ENCODE measurements around the gene NEK11. TPM values are rescaled to one million over a fixed set of nuclear protein-coding genes. Genes with fewer than 3 reads are reported as not detected.

NEK11 gene
- total and polyA plus RNA-seq, 9 of the 15 experiments (the other 6 are each of a cell fraction or from before 2014, with no cell fraction given) = 0.28 to 1.5 (median 0.87) TPM

DNA sequence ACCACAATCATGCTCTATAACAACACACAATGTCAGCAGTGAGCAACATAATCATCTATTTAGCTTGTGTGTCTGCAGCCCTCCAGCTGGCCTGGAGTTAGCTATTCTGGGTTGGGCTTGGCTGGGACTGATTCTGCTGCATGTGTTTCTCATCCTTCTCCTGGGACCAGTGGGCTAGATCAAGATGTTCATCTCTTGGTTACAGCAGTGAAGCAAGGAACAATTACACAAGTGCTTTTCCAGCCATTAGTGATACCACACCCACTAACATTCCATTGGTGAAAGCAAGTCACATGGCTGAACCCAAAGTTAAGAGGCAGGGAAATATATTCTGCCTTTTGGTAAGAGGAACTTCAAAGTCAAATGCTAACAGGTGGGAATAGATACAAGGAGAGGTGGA is 369.5 kb downstream of the NEK11 start:
- no peak for TF ChIP-seq MED1 (CRISPR knock-in tag; IDR thresholded peaks at IDR 0.05; ENCODE audit: borderline replicate concordance)
- no peak for TF ChIP-seq RBM17 (IDR thresholded peaks at IDR 0.05; ENCODE audit: borderline replicate concordance, low read depth, low read length)
- peak; percentile 26 for TF ChIP-seq RBM25 (IDR thresholded peaks at IDR 0.05; ENCODE audit: low read depth, low read length, severe bottlenecking)
- TF ChIP-seq NFYB (IDR thresholded peaks at IDR 0.05; ENCODE audit: extremely low read depth, insufficient read length) = peak; percentile 74
- 0 out of 2 replicates have a peak, but pooled peaks have one; percentile 49 for TF ChIP-seq RAD51 (IDR thresholded peaks at IDR 0.05; ENCODE audit: borderline replicate concordance, low read depth)
- TF ChIP-seq, protein P1, sequence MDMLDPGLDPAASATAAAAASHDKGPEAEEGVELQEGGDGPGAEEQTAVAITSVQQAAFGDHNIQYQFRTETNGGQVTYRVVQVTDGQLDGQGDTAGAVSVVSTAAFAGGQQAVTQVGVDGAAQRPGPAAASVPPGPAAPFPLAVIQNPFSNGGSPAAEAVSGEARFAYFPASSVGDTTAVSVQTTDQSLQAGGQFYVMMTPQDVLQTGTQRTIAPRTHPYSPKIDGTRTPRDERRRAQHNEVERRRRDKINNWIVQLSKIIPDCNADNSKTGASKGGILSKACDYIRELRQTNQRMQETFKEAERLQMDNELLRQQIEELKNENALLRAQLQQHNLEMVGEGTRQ (CRISPR knock-in tag; IDR thresholded peaks at IDR 0.05) = peak; percentile 65
- TF ChIP-seq GABPA (tag; conservative IDR thresholded peaks at IDR 0.05; ENCODE audit: low read depth) = no peak
- TF ChIP-seq ZNF780A (CRISPR knock-in tag; IDR thresholded peaks at IDR 0.05) = no peak
- no peak for TF ChIP-seq NR4A1 (CRISPR knock-in tag; IDR thresholded peaks at IDR 0.05)
- TF ChIP-seq NR4A1 (tag; IDR thresholded peaks at IDR 0.05) = no peak
- TF ChIP-seq, protein P2, sequence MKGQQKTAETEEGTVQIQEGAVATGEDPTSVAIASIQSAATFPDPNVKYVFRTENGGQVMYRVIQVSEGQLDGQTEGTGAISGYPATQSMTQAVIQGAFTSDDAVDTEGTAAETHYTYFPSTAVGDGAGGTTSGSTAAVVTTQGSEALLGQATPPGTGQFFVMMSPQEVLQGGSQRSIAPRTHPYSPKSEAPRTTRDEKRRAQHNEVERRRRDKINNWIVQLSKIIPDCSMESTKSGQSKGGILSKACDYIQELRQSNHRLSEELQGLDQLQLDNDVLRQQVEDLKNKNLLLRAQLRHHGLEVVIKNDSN (CRISPR knock-in tag; IDR thresholded peaks at IDR 0.05) = peak; percentile 61
- no peak for TF ChIP-seq ZNF217 (CRISPR knock-in tag; IDR thresholded peaks at IDR 0.05)
- TF ChIP-seq YY1 (IDR thresholded peaks at IDR 0.05; ENCODE audit: borderline replicate concordance in 1 of 3, control insufficient read depth in 1 of 3, extremely low read depth in 1 of 3, insufficient read depth in 3 of 3, insufficient read length in 1 of 3, insufficient replicate concordance in 2 of 3, low read depth in 1 of 3, low read length in 2 of 3) = no peak
- H3K27me3 ChIP-seq (ENCODE audit: control insufficient read depth in 2 of 2, insufficient read depth in 2 of 2, low read length in 2 of 2) = peaks cover 0 to 6% of the 10 kb centered on the region in 2 experiments; a peak in 3 of 5 replicates
- no peaks in the 10 kb centered on the region for H3K9me1 ChIP-seq (ENCODE audit: control insufficient read depth, insufficient read depth, low read length)
- ChIA-PET CTCF (ENCODE audit: low intra/inter-chr PET ratio) (no interaction called here), POLR2A (interaction anchor here (0.7 kb wide), 1 partner anchor 634 kb away, joined by 4 read pairs; no protein-coding TSS in a partner anchor)
- H3K9me3 ChIP-seq (replicated peaks; ENCODE audit: control insufficient read depth, insufficient read depth, low read depth, low read length) = no peaks in the 10 kb centered on the region
- intact Hi-C loops (cut with micrococcal nuclease) = no loop called here
- in situ Hi-C loops (cut with MboI) = no loop called here
- no peaks in the 10 kb centered on the region for H4K20me1 ChIP-seq (replicated peaks; ENCODE audit: control insufficient read depth, insufficient read depth, low read length)
- no peak overlapping the region for H3K9ac ChIP-seq (ENCODE audit: insufficient read depth in 1 of 2, low read depth in 2 of 2, low read length in 2 of 2)
- H3K36me3 ChIP-seq (ENCODE audit: control insufficient read depth, insufficient read depth, low read length) = no peaks in the 10 kb centered on the region
- no peak overlapping the region for H3K4me3 ChIP-seq
- no peak overlapping the region for H3K4me2 ChIP-seq (ENCODE audit: insufficient read depth, low read length)
- FAIRE-seq = no peak
- DNase-seq (ENCODE audit: extremely low read depth in 1 of 4, low spot score in 3 of 4) = no peak
- H3K79me2 ChIP-seq (ENCODE audit: control insufficient read depth, insufficient read depth, low read length) = no peaks in the 10 kb centered on the region
- H3K27ac ChIP-seq (ENCODE audit: extremely low read depth, low read depth, low read length) = no peak overlapping the region
- ATAC-seq = 0 out of 3 replicates have a peak, but pooled peaks have one; percentile 27
- H2AFZ ChIP-seq (ENCODE audit: low read depth, low read length) = no peak overlapping the region
- H3K4me1 ChIP-seq (replicated peaks in 1 of 2; ENCODE audit: control insufficient read depth in 2 of 2, insufficient read depth in 2 of 2, low read length in 2 of 2) = no peaks in the 10 kb centered on the region
- no TSS peak for BruUV-seq (replicated peaks)
